HCT116 (cell line): ENCODE data around the gene FRMD4B. TPM values are rescaled to one million over a fixed set of nuclear protein-coding genes. Genes with fewer than 3 reads are reported as not detected.

ENCODE experiments used
- ATAC-seq: fragments of 200-7000 bp; cut with Tn5 transposase; 2 replicates; pipeline ENCODE4 v1.9.1; 2020; ENCODE audit warnings: mild to moderate bottlenecking, moderate library complexity
- BruUV-seq: library from RNA; stranded (reverse); fragments of 400-500 nt; replicated peaks from 2 replicates; lab custom pipeline; 2021; lab: Mats Ljungman, UMichigan
- CTCF ChIA-PET: fragments of 300-600 bp; sonication (Branson Sonifier 250); formaldehyde crosslinking; loops from one replicate; lab custom pipeline; 2021; ENCODE audit warnings: antibody characterized with exemption; lab: Charles Lee
- POLR2A ChIA-PET: fragments of 300-600, 350-600 bp; sonication (Branson Sonifier 250); formaldehyde crosslinking; loops from one replicate; lab custom pipeline; 2021; ENCODE audit warnings: antibody characterized with exemption; lab: Charles Lee
- RAD21 ChIA-PET, 2 experiments: fragments of 300-600 bp; sonication (Branson Sonifier 250); formaldehyde crosslinking; loops; one replicate each; lab custom pipeline; 2023; ENCODE audit warnings: low total read pairs in 2 of 2; ENCODE audit not compliant: uncharacterized antibody in 2 of 2, unreplicated experiment in 2 of 2, low non-redundant PET in 1 of 2; lab: Charles Lee
- DNase-seq: peaks from one replicate; pipeline ENCODE4 v3.0.0-alpha.2; 2010; ENCODE audit warnings: low read depth, low spot score
- H2AFZ ChIP-seq: fragments of 200-600 bp; shearing (Covaris generic), sonication (generic); 2 replicates; pipeline ENCODE4 v1.6.1; 2017; ENCODE audit warnings: low read depth, mixed run types, mixed read lengths, antibody characterized with exemption, low read length; ENCODE audit not compliant: poor library complexity, severe bottlenecking
- H3K27ac ChIP-seq: 2 replicates; pipeline ENCODE4 v1.5.1; 2012; ENCODE audit warnings: low read depth, low read length
- H3K27me3 ChIP-seq: fragments of 200-600 bp; sonication (generic); 2 replicates; pipeline ENCODE4 v1.6.1; 2016; ENCODE audit warnings: mixed run types, low read length, mixed read lengths; ENCODE audit not compliant: insufficient read depth
- H3K36me3 ChIP-seq, 2 experiments: fragments of 200-500 bp in 1 of 2; fragments of 200-600 bp in 1 of 2; sonication (Bioruptor generic) in 1 of 2; sonication (generic) in 1 of 2; 2 replicates each; pipeline versions ENCODE4 v1.5.1 to v1.6.1; 2014 to 2016; ENCODE audit warnings: low read length in 2 of 2, inconsistent platforms in 1 of 2, mixed read lengths in 1 of 2, mixed run types in 1 of 2; ENCODE audit not compliant: insufficient read depth in 2 of 2, control insufficient read depth in 1 of 2
- H3K4me1 ChIP-seq, 2 experiments: fragments of 200-600 bp in 1 of 2; sonication (generic) in 1 of 2; 2 replicates each; pipeline versions ENCODE4 v1.5.1 to v1.6.1; 2012 to 2017; ENCODE audit warnings: low read length in 2 of 2, inconsistent platforms in 1 of 2, mild to moderate bottlenecking in 1 of 2, mixed read lengths in 1 of 2, mixed run types in 1 of 2, moderate library complexity in 1 of 2; ENCODE audit not compliant: insufficient read depth in 2 of 2, control insufficient read depth in 1 of 2
- H3K4me2 ChIP-seq: fragments of 200-600 bp; sonication (generic); 2 replicates; pipeline ENCODE4 v1.6.1; 2017; ENCODE audit warnings: mixed run types, low read length, mixed read lengths
- H3K4me3 ChIP-seq, 2 experiments: fragments of 200-600 bp in 1 of 2; sonication (generic) in 1 of 2; replicated peaks in 1 of 2; 2 replicates each; pipeline ENCODE4 v1.5.1; 2011 to 2016; ENCODE audit warnings: low read length in 2 of 2, control low read depth in 1 of 2, low read depth in 1 of 2, mild to moderate bottlenecking in 1 of 2, mixed read lengths in 1 of 2, mixed run types in 1 of 2
- H3K79me2 ChIP-seq: fragments of 200-600 bp; sonication (generic); 2 replicates; pipeline ENCODE4 v1.6.1; 2017; ENCODE audit warnings: mild to moderate bottlenecking, mixed run types, low read length, moderate library complexity, mixed read lengths; ENCODE audit not compliant: insufficient read depth
- H3K9ac ChIP-seq: fragments of 200-600 bp; sonication (generic); 2 replicates; pipeline ENCODE4 v1.6.1; 2016; ENCODE audit warnings: low read length, mixed read lengths
- H3K9me2 ChIP-seq: fragments of 200-600 bp; sonication (generic), shearing (Covaris generic); 2 replicates; pipeline ENCODE4 v1.6.1; 2017; ENCODE audit warnings: mixed run types, mild to moderate bottlenecking, moderate library complexity; ENCODE audit not compliant: insufficient read depth
- H3K9me3 ChIP-seq, 2 experiments: fragments of 200-500 bp in 1 of 2; fragments of 200-600 bp in 1 of 2; sonication (Bioruptor generic) in 1 of 2; sonication (generic) in 1 of 2; 2 replicates each; pipeline ENCODE4 v1.6.1; 2014 to 2017; ENCODE audit warnings: low read length in 2 of 2, mixed read lengths in 2 of 2, inconsistent platforms in 1 of 2, low read depth in 1 of 2, mild to moderate bottlenecking in 1 of 2, mixed run types in 1 of 2, moderate library complexity in 1 of 2; ENCODE audit not compliant: control insufficient read depth in 1 of 2, insufficient read depth in 1 of 2
- H4K20me1 ChIP-seq: fragments of 200-600 bp; sonication (generic), shearing (Covaris generic); 2 replicates; pipeline ENCODE4 v1.6.1; 2017; ENCODE audit warnings: mixed run types, mild to moderate bottlenecking, moderate library complexity; ENCODE audit not compliant: insufficient read depth
- CEBPB ChIP-seq: IDR thresholded peaks from 2 replicates; pipeline ENCODE4 v1.6.1; 2012; ENCODE audit warnings: low read depth
- CTCF ChIP-seq, 3 experiments: fragments of 200-600 bp in 1 of 3; sonication (generic) in 1 of 3; IDR thresholded peaks in 2 of 3; conservative IDR thresholded peaks in 1 of 3; 2 replicates each; pipeline ENCODE4 v1.5.1; 2012 to 2017; ENCODE audit warnings: low read depth in 2 of 3, low read length in 2 of 3, antibody characterized with exemption in 1 of 3, borderline replicate concordance in 1 of 3, control low read depth in 1 of 3, mild to moderate bottlenecking in 1 of 3, mixed read lengths in 1 of 3, mixed run types in 1 of 3, moderate library complexity in 1 of 3; ENCODE audit not compliant: insufficient read depth in 1 of 3
- EGR1 ChIP-seq: IDR thresholded peaks from 2 replicates; pipeline ENCODE4 v1.6.1; 2012; ENCODE audit warnings: low read depth
- POLR2AphosphoS5 ChIP-seq: IDR thresholded peaks from 2 replicates; pipeline ENCODE4 v1.6.1; 2011; ENCODE audit warnings: mild to moderate bottlenecking, low read depth, low read length, moderate library complexity
- RAD21 ChIP-seq: IDR thresholded peaks from 2 replicates; pipeline ENCODE4 v1.6.1; 2012; ENCODE audit warnings: low read depth, mild to moderate bottlenecking
- REST ChIP-seq: IDR thresholded peaks from 2 replicates; pipeline ENCODE4 v1.6.1; 2012; ENCODE audit warnings: low read depth
- SP1 ChIP-seq: IDR thresholded peaks from 2 replicates; pipeline ENCODE4 v1.6.1; 2012; ENCODE audit warnings: low read depth
- SRF ChIP-seq: IDR thresholded peaks from 2 replicates; pipeline ENCODE4 v1.6.1; 2012; ENCODE audit warnings: low read depth
- TCF7L2 ChIP-seq: IDR thresholded peaks from 2 replicates; pipeline ENCODE4 v1.7.0; 2011; ENCODE audit warnings: borderline replicate concordance, inconsistent platforms; ENCODE audit not compliant: insufficient read depth, insufficient read length; ENCODE audit errors: extremely low read depth
- YY1 ChIP-seq: IDR thresholded peaks from 2 replicates; pipeline ENCODE4 v1.6.1; 2011; ENCODE audit warnings: low read length, low read depth, moderate library complexity, mild to moderate bottlenecking; ENCODE audit not compliant: insufficient replicate concordance; ENCODE audit errors: extremely low read depth
- ZFX ChIP-seq: fragments of 450-650 bp; IDR thresholded peaks from 2 replicates; pipeline ENCODE4 v1.6.1; 2017
- intact Hi-C: fragments of 100-400 bp; cut with micrococcal nuclease; formaldehyde crosslinking; loops from 2 replicates; pipeline ENCODE4 v1.10.0; 2022
- total RNA-seq: library from RNA; stranded (reverse); gene quantifications from one replicate; pipeline ENCODE4 v1.2.1, GENCODE V29; 2021; ENCODE audit not compliant: unreplicated experiment

Gene FRMD4B
- total RNA-seq, 1 experiment from 2014 or later = 2.0 TPM

GRCh38 chr3:69371816-69372215 lies 14.1 kb downstream of the FRMD4B start:
- peaks cover 10% of the 10 kb centered on the region; the same call in 1 of the 2 replicates for H3K27me3 ChIP-seq
- no peak for TF ChIP-seq CEBPB
- no peak for TF ChIP-seq ZFX
- TF ChIP-seq SRF = no peak
- TF ChIP-seq RAD21 = no peak
- TF ChIP-seq POLR2AphosphoS5 = no peak
- TF ChIP-seq EGR1 = no peak
- no peak for TF ChIP-seq YY1
- no peak for TF ChIP-seq REST
- TF ChIP-seq TCF7L2 = no peak
- no peak for TF ChIP-seq SP1
- TF ChIP-seq CTCF (IDR thresholded peaks at IDR 0.05 in 2 of 3, conservative IDR thresholded peaks at IDR 0.05 in 1 of 3; ENCODE audit: borderline replicate concordance in 1 of 3, insufficient read depth in 1 of 3, low read depth in 2 of 3, low read length in 2 of 3) = no peak
- H3K9ac ChIP-seq = no peak overlapping the region
- no peaks in the 10 kb centered on the region for H3K36me3 ChIP-seq
- CTCF ChIA-PET = no interaction called here
- no peaks in the 10 kb centered on the region for H4K20me1 ChIP-seq
- no peak overlapping the region for H2AFZ ChIP-seq
- H3K4me1 ChIP-seq = no peaks in the 10 kb centered on the region
- no TSS peak for BruUV-seq
- H3K4me2 ChIP-seq = no peak overlapping the region
- H3K9me3 ChIP-seq = no peaks in the 10 kb centered on the region
- no peaks in the 10 kb centered on the region for H3K79me2 ChIP-seq
- no peak overlapping the region for H3K4me3 ChIP-seq
- RAD21 ChIA-PET = no interaction called here
- POLR2A ChIA-PET = no interaction called here
- DNase-seq (no peak), ATAC-seq (no peak)
- H3K9me2 ChIP-seq = no peaks in the 10 kb centered on the region
- H3K27ac ChIP-seq = no peak overlapping the region
- intact Hi-C loops = no loop called here
